ENCODE data around the gene FEN1.

FEN1 gene

GRCh38 chr11:61766353-61766841, 26.3 kb upstream of the FEN1 start:
- Mint-ChIP-seq H3K4me3 (no peak overlapping the region), H3K4me1 (peaks cover 9% of the 10 kb centered on the region), H3K9me3 (no peaks in the 10 kb centered on the region), H3K27me3 (no peaks in the 10 kb centered on the region), H3K27ac (no peak overlapping the region)
- ATAC-seq (no peak), DNase-seq (no peak)

- no peak for DNase-seq
- Mint-ChIP-seq H3K27ac (peak overlapping the region in 1 of 2 donors; percentile 27), H3K9me3 (no peaks in the 10 kb centered on the region), H3K4me3 (no peak overlapping the region), H3K27me3 (no peaks in the 10 kb centered on the region), H3K4me1 (peaks cover 9% of the 10 kb centered on the region)
- ATAC-seq = no peak
These were observed 24.2 kb upstream of the FEN1 start for GRCh38 chr11:61768376-61769076.

- H3K27me3 Mint-ChIP-seq = no peaks in the 10 kb centered on the region
- H3K4me3 Mint-ChIP-seq = no peak overlapping the region
- no peak for DNase-seq
- peaks cover 9% of the 10 kb centered on the region for H3K4me1 Mint-ChIP-seq
- ATAC-seq = no peak
- no peak overlapping the region for H3K27ac Mint-ChIP-seq
- no peaks in the 10 kb centered on the region for H3K9me3 Mint-ChIP-seq
These were observed 23.4 kb upstream of the FEN1 start for GRCh38 chr11:61769169-61769920.

- DNase-seq (no peak), ATAC-seq (peak; percentile 8)
- Mint-ChIP-seq H3K27me3 (no peaks in the 10 kb centered on the region), H3K4me1 (peaks cover 9% of the 10 kb centered on the region), H3K27ac (no peak overlapping the region), H3K9me3 (no peaks in the 10 kb centered on the region), H3K4me3 (no peak overlapping the region)
These were observed 22.6 kb upstream of the FEN1 start for GRCh38 chr11:61769946-61770683.

- no peaks in the 10 kb centered on the region for H3K9me3 Mint-ChIP-seq
- no peak for ATAC-seq
- H3K27ac Mint-ChIP-seq = peak overlapping the region in 1 of 2 donors; percentile 74
- DNase-seq = no peak
- no peak overlapping the region for H3K4me3 Mint-ChIP-seq
- H3K4me1 Mint-ChIP-seq = peaks cover 11% of the 10 kb centered on the region
- peaks cover 1% of the 10 kb centered on the region for H3K27me3 Mint-ChIP-seq
These were observed 21.4 kb upstream of the FEN1 start for GRCh38 chr11:61771195-61771894.

- ATAC-seq (no peak), DNase-seq (no peak)
- Mint-ChIP-seq H3K27ac (peak overlapping the region; percentile 19 to 42), H3K4me1 (peaks cover 18% of the 10 kb centered on the region), H3K27me3 (peaks cover 7% of the 10 kb centered on the region), H3K4me3 (no peak overlapping the region), H3K9me3 (no peaks in the 10 kb centered on the region)
These were observed 20.7 kb upstream of the FEN1 start for GRCh38 chr11:61771985-61772455.

- DNase-seq = no peak
- H3K27ac Mint-ChIP-seq = no peak overlapping the region
- peaks cover 27% of the 10 kb centered on the region for H3K4me1 Mint-ChIP-seq
- no peak overlapping the region for H3K4me3 Mint-ChIP-seq
- ATAC-seq = no peak
- H3K27me3 Mint-ChIP-seq = peaks cover 15% of the 10 kb centered on the region
- no peaks in the 10 kb centered on the region for H3K9me3 Mint-ChIP-seq
These were observed 19.4 kb upstream of the FEN1 start for GRCh38 chr11:61773356-61773755.

GRCh38 chr11:61773809-61774208, 18.9 kb upstream of the FEN1 start:
- no peak overlapping the region for H3K4me3 Mint-ChIP-seq
- H3K27ac Mint-ChIP-seq = peak overlapping the region in 1 of 2 donors; percentile 34
- DNase-seq (no peak), ATAC-seq (no peak)
- peaks cover 19% of the 10 kb centered on the region for H3K27me3 Mint-ChIP-seq
- H3K4me1 Mint-ChIP-seq = peaks cover 25% of the 10 kb centered on the region
- H3K9me3 Mint-ChIP-seq = no peaks in the 10 kb centered on the region

- DNase-seq (no peak), ATAC-seq (no peak)
- no peak overlapping the region for H3K27ac Mint-ChIP-seq
- H3K27me3 Mint-ChIP-seq = peaks cover 21% of the 10 kb centered on the region
- no peaks in the 10 kb centered on the region for H3K9me3 Mint-ChIP-seq
- no peak overlapping the region for H3K4me3 Mint-ChIP-seq
- peaks cover 26% of the 10 kb centered on the region for H3K4me1 Mint-ChIP-seq
These were observed 18.3 kb upstream of the FEN1 start for GRCh38 chr11:61774411-61774810.

- Mint-ChIP-seq H3K9me3 (no peaks in the 10 kb centered on the region), H3K27ac (no peak overlapping the region), H3K27me3 (peaks cover 21% of the 10 kb centered on the region), H3K4me3 (no peak overlapping the region), H3K4me1 (peaks cover 26% of the 10 kb centered on the region)
- ATAC-seq (no peak), DNase-seq (no peak)
These were observed 17.6 kb upstream of the FEN1 start for GRCh38 chr11:61775106-61775505.

GRCh38 chr11:61775606-61776554, 16.8 kb upstream of the FEN1 start:
- Mint-ChIP-seq H3K4me3 (no peak overlapping the region), H3K9me3 (no peaks in the 10 kb centered on the region), H3K4me1 (peaks cover 26% of the 10 kb centered on the region), H3K27ac (no peak overlapping the region), H3K27me3 (peaks cover 21% of the 10 kb centered on the region)
- no peak for DNase-seq
- ATAC-seq = no peak

- ATAC-seq = peak; percentile 72
- DNase-seq = peak; percentile 60 to 68
- no peaks in the 10 kb centered on the region for H3K9me3 Mint-ChIP-seq
- peaks cover 26% of the 10 kb centered on the region for H3K4me1 Mint-ChIP-seq
- peak overlapping the region; percentile 37 to 43 for H3K4me3 Mint-ChIP-seq
- peak overlapping the region in 1 of 2 donors; percentile 60 for H3K27ac Mint-ChIP-seq
- peaks cover 21% of the 10 kb centered on the region for H3K27me3 Mint-ChIP-seq
These were observed 16.1 kb upstream of the FEN1 start for GRCh38 chr11:61776561-61777075.

GRCh38 chr11:61777234-61778090, 15.2 kb upstream of the FEN1 start:
- H3K27ac Mint-ChIP-seq = peak overlapping the region in 1 of 2 donors; percentile 67
- DNase-seq (peak; percentile 32 to 34), ATAC-seq (peak; percentile 24)
- H3K4me1 Mint-ChIP-seq = peaks cover 26% of the 10 kb centered on the region
- peaks cover 21% of the 10 kb centered on the region for H3K27me3 Mint-ChIP-seq
- no peaks in the 10 kb centered on the region for H3K9me3 Mint-ChIP-seq
- H3K4me3 Mint-ChIP-seq = peak overlapping the region in 1 of 2 donors; percentile 43
